OCI-LY3 (cell line): ENCODE results near the gene DYNC1I2.

Experiments used
- EZH2phosphoT487 ChIP-seq: fragments of 200-600 bp; shearing (Covaris generic); IDR thresholded peaks from 2 replicates; pipeline ENCODE4 v1.6.1; 2018; ENCODE audit warnings: antibody characterized with exemption, mixed run types, low read depth
- TF ChIP-seq, protein P1 (sequence below): fragments of 200-600, 300-600 bp; sonication (generic); IDR thresholded peaks from 2 replicates; pipeline ENCODE4 v1.5.1; 2014; ENCODE audit warnings: antibody characterized with exemption, low read length, low read depth

DNA sequence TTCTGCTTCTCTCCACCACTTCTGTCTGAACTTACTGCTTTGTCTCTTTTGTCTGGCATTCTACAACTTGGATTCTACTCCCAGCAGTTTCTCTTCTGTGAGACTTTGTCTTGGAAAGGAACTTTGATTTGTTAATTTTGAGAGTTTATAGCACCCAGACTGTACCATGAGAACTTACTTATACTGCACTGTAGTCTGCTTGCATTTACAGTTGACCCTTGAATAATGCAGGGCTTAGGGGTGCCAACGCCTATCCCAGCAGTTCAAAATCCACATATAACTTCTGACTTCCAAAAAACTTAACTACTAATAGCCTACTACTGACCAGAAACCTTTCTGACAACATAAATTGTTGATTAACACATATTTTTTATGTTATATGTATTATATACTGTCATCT lies 55.5 kb downstream of the DYNC1I2 start:
- TF ChIP-seq, protein P1, sequence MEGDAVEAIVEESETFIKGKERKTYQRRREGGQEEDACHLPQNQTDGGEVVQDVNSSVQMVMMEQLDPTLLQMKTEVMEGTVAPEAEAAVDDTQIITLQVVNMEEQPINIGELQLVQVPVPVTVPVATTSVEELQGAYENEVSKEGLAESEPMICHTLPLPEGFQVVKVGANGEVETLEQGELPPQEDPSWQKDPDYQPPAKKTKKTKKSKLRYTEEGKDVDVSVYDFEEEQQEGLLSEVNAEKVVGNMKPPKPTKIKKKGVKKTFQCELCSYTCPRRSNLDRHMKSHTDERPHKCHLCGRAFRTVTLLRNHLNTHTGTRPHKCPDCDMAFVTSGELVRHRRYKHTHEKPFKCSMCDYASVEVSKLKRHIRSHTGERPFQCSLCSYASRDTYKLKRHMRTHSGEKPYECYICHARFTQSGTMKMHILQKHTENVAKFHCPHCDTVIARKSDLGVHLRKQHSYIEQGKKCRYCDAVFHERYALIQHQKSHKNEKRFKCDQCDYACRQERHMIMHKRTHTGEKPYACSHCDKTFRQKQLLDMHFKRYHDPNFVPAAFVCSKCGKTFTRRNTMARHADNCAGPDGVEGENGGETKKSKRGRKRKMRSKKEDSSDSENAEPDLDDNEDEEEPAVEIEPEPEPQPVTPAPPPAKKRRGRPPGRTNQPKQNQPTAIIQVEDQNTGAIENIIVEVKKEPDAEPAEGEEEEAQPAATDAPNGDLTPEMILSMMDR: no peak
- no peak for TF ChIP-seq EZH2phosphoT487
